NCI-H1105 treated with DMSO at 0.1 percent for 48 hours (cell line): ENCODE data around the gene PPFIA1.
A peak's percentile ranks its signal among the peaks of the same experiment; 100 is the strongest.
"Not testable (repeated sequence)": the region's sequence is repeated elsewhere in the genome, so short reads cannot be mapped to it uniquely, and the experiment has no call there.

Source experiments
- DNase-seq: peaks from one replicate; lab custom pipeline; 2025; lab: John Stamatoyannopoulos, UW

PPFIA1 gene

GRCh38 chr11:70394211-70394950 lies 123.9 kb downstream of the PPFIA1 start:
- DNase-seq = no peak

GRCh38 chr11:70397336-70397982 lies 127.0 kb downstream of the PPFIA1 start:
- peak; percentile 57 for DNase-seq

GRCh38 chr11:70397983-70398833 lies 127.7 kb downstream of the PPFIA1 start, which contains the start of gene CTTN:
Gene CTTN, plus strand, starts transcription at chr11:70398529. Its CDS starts 8,769 bp downstream, at chr11:70407298.
- peak; percentile 85 for DNase-seq

GRCh38 chr11:70398834-70399680 lies 128.6 kb downstream of the PPFIA1 start:
- DNase-seq = no peak

GRCh38 chr11:70399681-70400112 lies 129.2 kb downstream of the PPFIA1 start:
- no peak for DNase-seq

- DNase-seq = no peak
Measured at GRCh38 chr11:70400643-70401042, 130.2 kb downstream of the PPFIA1 start.

GRCh38 chr11:70402016-70402415 lies 131.5 kb downstream of the PPFIA1 start:
- no peak for DNase-seq

GRCh38 chr11:70402685-70403084 lies 132.2 kb downstream of the PPFIA1 start:
- DNase-seq = no peak

GRCh38 chr11:70404244-70404643 lies 133.8 kb downstream of the PPFIA1 start:
- DNase-seq = no peak

GRCh38 chr11:70405679-70406395 lies 135.3 kb downstream of the PPFIA1 start:
- no peak for DNase-seq

- no peak for DNase-seq
Measured at GRCh38 chr11:70407121-70407520, 136.6 kb downstream of the PPFIA1 start.

- no peak for DNase-seq
Measured at GRCh38 chr11:70407814-70408213, 137.3 kb downstream of the PPFIA1 start.

- not testable (repeated sequence) for DNase-seq
Measured at GRCh38 chr11:70408326-70408725, 137.8 kb downstream of the PPFIA1 start.

- no peak for DNase-seq
Measured at GRCh38 chr11:70409437-70409836, 138.9 kb downstream of the PPFIA1 start.

GRCh38 chr11:70409871-70410270 lies 139.4 kb downstream of the PPFIA1 start:
- no peak for DNase-seq

GRCh38 chr11:70410276-70411205 lies 140.1 kb downstream of the PPFIA1 start:
- no peak for DNase-seq

GRCh38 chr11:70411713-70412452 lies 141.4 kb downstream of the PPFIA1 start:
- no peak for DNase-seq

- no peak for DNase-seq
Measured at GRCh38 chr11:70413151-70413550, 142.7 kb downstream of the PPFIA1 start.
